ENCODE measurements around the gene KIF6.

DNA sequence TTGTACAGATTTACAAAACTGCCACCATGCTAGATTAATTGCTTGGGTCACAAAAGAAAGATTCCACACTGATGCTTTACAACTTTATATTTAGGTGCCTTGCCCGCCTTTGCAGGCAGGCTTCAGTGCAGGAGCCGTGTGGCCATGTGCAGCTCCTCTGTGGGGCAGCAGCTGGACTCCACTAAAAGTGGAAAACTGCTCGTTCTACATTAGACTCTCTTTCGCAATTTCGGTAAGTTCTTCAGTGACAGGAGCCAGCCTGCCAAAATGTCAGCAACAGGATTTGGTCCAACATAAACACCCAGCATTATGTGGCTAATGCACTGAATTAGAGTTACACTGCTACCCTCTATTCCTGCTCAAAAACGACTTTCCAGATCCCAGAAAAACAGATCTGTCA, 228.3 kb downstream of the KIF6 start:
- TF ChIP-seq, protein P1, sequence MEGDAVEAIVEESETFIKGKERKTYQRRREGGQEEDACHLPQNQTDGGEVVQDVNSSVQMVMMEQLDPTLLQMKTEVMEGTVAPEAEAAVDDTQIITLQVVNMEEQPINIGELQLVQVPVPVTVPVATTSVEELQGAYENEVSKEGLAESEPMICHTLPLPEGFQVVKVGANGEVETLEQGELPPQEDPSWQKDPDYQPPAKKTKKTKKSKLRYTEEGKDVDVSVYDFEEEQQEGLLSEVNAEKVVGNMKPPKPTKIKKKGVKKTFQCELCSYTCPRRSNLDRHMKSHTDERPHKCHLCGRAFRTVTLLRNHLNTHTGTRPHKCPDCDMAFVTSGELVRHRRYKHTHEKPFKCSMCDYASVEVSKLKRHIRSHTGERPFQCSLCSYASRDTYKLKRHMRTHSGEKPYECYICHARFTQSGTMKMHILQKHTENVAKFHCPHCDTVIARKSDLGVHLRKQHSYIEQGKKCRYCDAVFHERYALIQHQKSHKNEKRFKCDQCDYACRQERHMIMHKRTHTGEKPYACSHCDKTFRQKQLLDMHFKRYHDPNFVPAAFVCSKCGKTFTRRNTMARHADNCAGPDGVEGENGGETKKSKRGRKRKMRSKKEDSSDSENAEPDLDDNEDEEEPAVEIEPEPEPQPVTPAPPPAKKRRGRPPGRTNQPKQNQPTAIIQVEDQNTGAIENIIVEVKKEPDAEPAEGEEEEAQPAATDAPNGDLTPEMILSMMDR (IDR thresholded peaks at IDR 0.05; ENCODE audit: insufficient read depth, low read length), result no peak
- no peak for TF ChIP-seq SPI1 (IDR thresholded peaks at IDR 0.05; ENCODE audit: borderline replicate concordance, low read depth)
